Measurements from ENCODE around the gene CGB1.
"Not testable (repeated sequence)": the region's sequence is repeated elsewhere in the genome, so short reads cannot be mapped to it uniquely, and the experiment has no call there.

Gene CGB1

DNA sequence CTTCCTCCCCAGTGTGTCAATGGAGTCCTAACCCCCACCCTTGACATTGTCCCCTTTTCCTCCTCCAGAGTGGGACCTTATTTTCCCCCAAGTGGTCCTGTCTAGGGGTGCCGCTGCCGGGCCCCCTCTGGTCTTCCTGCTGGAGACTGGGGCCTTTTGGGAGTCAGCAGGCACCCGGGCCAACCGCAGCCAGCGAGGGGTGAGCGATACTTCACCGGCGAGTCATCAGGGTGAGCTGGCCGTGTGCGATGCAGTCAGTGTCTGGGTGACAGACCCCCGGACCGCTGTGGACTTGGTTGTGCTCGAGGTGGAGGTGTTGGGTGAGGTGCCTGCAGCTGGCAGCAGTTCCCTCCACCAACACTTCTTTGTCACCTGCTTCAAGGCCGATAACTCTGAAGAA lies 6.9 kb downstream of the CGB1 start:
- H3K4me3 ChIP-seq (ENCODE audit: low read length); DNase-seq (ENCODE audit: low read depth, low spot score): not testable (repeated sequence)

DNA sequence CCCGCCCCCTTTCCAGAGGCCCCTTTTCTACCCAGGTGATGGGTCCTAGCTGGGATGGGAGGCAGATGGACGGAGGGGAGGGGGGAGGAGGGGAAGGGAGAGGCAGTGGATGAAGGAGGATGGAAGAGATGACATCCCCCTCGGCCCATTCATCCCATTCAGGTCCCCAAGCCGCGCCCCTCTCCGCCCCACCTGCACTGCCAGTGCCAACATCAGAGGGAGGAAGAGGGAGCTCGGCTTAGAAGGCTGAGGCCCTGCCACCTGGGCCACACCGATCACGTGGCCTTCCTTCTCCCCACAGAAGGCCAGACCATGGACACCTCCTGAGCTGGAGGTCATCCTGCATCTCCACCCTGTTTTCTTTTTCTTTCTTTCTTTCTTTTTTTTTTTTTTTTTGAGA lies 8.0 kb downstream of the CGB1 start:
- not testable (repeated sequence) for H3K4me3 ChIP-seq (ENCODE audit: low read length); DNase-seq (ENCODE audit: low read depth, low spot score)

DNA sequence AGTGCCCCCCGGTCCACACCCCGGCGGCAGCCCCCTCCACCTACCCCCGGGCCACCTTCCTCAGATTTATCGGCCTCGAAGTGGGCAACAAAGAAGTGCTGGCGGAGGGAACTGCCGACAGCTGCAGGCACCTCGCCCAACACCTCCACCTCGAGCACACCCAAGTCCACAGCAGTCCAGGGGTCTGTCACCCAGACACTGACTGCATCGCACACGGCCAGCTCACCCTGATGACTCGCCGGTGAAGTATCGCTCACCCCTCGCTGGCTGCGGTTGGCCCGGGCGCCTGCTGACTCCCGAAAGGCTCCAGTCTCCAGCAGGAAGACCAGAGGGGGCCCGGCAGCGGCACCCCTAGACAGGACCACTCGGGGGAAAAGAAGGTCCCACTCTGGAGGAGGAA lies 11.1 kb downstream of the CGB1 start:
- H3K4me3 ChIP-seq (ENCODE audit: low read length); DNase-seq (ENCODE audit: low read depth, low spot score): not testable (repeated sequence)

DNA sequence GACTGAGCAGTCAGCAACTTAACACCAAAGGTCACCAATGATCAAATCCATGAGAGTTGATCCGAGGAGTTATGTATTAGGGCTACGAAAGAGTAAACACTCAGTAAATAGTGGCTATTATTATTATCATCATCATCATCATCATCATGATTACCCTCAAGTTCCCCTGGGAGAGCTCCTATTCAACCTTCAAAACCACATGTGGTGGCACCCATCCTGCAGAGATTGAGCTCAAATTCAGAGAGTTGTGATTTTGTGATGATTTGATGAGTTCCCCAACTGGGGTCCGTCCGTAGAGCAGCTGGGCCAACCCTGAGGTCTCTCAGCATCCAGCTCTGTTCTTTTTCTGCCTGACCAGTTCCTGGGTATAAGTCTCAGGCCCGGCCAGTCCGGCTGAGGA lies 11.6 kb downstream of the CGB1 start:
- not testable (repeated sequence) for DNase-seq (ENCODE audit: low read depth, low spot score); H3K4me3 ChIP-seq (ENCODE audit: low read length)

DNA sequence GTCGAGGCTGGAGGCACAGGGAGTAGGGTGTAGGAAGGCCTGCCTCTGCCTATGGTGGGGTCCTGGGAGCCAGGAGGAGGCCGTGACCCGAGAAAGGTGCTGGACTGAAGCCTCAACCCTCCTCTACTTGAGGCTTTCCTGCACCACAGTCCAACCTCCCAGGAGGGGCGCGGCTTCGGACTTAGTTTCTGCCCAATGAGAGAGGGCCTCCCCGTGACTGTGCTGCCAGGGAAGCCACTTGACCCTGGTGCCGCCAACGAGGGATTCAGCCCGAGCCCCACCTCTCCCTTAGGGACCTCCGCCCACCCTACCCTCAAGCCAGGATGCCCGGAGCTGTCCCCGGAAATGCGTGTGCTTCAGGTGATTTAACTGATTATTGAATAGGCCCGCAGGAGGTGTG lies 12.5 kb downstream of the CGB1 start, which contains the start of gene CGB3:
TSS of gene CGB3 (minus strand) at position 101 of the 400 bp plus-strand sequence. CDS start 362 bp downstream, outside the sequence.
- not testable (repeated sequence) for DNase-seq (ENCODE audit: low read depth, low spot score)

DNA sequence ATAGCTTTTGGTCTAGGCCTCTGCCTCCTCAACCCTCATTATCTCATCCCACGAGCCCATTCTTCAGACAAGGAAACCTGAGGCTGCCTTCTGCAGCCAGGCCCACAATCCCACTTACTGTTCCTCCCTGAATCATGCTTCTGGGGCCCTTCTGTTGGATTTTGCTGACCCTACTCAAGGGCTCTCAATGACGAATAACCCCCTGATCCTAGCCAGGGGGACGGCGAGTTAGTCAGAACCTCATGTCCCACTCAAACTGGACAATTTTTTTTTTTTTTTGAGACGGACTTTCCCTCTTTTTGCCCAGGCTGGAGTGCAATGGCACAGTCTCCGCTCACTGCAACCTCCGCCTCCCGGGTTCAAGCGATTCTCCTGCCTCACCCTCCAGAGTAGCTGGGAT lies 14.6 kb downstream of the CGB1 start:
- DNase-seq (ENCODE audit: low read depth, low spot score) = no peak
- no peak overlapping the region for H3K4me3 ChIP-seq (ENCODE audit: low read length)

More for the DNA sequence above, 12.5 kb downstream of the CGB1 start, which contains the start of gene CGB3:
- H3K4me3 ChIP-seq (ENCODE audit: low read length) = not testable (repeated sequence)

DNA sequence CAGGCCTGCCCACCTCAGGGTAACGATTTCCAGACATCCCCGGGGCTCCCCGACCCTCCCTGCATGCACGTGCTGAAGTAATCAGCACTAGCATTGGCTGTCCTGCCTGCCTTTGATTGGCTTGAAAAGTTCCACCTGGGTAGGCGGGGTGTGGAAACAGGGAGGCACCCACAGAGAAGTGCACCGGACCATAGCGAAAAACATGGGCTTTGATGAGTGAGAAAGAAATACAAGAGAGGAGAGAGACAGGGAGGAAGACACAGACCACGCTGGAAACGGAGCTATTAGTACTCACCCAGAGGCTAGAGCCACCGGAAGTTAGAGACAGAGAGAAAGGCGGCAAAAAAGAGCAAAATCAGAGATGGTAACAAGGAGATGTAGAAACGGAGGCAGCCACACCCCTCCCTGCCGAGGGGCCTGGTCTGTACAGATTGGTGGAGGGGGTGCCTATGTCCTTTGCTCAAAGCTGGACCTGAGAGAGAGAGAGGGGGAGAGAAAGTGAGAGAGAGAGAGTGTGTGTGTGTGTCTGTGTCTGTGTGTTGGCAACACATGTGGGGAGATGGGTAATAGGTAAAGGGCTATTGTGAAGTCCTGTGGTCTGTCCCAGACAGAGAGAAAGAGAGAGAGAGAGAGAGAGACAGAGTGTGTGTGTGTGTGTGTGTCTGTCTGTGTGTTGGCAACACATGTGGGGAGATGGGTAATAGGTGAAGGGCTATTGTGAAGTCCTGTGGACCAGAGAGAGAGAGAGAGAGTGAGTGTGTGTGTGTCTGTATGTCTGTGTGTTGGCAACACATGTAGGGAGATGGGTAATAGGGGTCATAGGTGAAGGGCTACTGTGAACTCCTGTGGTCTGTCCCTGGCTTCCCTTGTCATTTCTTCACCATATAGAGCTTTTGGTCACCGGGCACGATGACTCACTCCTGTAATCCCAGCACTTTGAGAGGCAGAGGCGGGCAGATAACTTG lies 15.5 kb downstream of the CGB1 start:
- H3K4me3 ChIP-seq (ENCODE audit: low read length) = no peak overlapping the region

DNA sequence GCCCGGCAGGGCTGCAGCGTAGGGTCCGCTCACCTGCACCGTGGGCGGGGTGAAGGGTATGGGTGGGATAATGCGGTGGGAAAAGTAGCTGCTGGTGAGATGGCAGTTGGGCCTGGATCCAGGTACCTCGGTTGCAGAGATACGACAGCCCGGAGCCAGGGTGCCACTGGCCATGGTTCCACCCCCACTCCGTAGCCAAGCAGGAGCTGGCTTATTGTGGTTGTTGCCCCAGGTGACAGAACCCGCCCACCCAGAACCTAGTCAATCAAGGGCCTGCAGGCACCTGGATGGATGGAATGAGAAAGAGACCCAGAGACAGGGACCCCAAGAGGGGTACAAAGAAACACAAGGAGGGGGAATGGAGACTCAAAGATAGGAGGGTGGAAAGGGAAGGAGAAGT lies 16.4 kb downstream of the CGB1 start:
- no peak for DNase-seq (ENCODE audit: low read depth, low spot score)
- H3K4me3 ChIP-seq (ENCODE audit: low read length) = no peak overlapping the region

More for the DNA sequence above, 15.5 kb downstream of the CGB1 start:
- DNase-seq (ENCODE audit: low read depth, low spot score) = no peak

DNA sequence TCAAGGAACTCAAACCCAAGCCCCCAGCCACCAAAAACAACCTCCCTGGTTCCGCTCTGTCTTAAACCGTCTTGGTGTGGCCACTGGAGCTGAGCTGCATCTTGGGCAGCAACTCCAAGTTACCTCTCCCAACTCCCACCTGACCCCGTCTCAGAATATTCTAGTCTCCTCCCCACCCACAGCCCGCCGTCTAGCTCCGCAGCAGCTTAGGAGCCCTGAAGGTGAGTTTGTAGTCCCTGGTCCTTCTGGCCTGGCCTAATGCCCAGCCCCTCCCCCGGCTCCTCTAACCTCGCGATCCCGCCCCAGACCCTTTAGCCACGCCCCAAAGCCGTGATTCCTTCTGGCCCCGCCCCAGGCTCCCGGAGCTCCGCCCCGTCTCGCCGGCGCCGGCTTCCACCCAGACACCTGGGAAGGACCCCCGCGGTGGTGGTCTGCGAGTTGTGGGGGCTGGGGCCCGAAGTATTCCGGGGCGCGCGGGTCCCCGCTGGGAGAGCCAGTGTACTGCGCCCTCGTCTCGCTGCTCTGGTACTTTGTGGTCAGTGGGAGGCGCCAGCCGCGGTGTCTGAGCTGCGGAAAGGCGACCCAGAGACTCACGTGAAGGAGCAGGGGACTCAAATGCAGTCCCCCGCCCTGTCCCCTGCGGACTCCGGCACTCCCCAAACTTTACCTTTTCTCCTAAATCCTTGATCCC lies 17.3 kb downstream of the CGB1 start:
- H3K4me3 ChIP-seq (ENCODE audit: low read length) = no peak overlapping the region
- DNase-seq (ENCODE audit: low read depth, low spot score) = no peak

DNA sequence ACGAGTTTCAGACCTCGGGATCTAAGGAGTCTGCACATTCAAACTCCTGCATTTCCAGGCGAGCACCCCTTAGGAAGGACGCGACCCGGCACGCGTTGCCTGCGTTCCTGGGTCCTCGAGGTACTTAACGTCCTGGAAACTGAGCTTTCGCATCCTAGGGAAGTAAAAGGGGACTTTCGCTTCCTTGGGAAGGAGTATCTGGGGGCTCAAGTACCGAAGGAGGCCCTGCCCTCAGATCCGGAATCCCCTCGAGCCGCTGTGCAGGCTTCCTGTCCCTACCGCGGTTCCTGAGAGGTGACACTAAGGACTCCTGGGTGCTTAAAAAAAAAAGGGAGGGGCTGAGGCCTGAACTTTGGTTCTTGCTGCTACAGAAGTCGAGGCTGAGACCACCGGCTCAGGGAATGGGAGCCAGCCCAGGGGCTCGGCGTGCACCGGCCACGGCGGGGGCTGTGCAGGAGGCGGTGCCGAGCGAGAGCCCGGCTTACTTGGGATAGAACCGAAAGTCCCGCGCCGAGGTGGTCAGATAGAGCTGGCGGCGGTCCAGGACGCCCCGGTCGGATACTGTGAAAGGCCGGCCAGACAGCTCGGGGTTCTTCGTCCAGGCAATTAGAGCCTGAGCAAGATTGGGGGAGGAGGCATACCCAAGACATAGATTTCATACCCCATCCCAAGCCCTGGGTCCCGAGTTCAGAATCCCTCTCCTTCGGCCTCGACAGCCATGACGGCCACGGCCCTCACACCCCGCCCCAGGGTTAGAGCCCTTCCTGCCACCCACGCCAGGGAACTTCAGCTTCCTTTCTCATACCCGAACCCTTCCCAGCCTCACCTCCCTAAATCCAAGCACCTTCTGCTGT lies 18.1 kb downstream of the CGB1 start:
- not testable (repeated sequence) for H3K4me3 ChIP-seq (ENCODE audit: low read length); DNase-seq (ENCODE audit: low read depth, low spot score)

DNA sequence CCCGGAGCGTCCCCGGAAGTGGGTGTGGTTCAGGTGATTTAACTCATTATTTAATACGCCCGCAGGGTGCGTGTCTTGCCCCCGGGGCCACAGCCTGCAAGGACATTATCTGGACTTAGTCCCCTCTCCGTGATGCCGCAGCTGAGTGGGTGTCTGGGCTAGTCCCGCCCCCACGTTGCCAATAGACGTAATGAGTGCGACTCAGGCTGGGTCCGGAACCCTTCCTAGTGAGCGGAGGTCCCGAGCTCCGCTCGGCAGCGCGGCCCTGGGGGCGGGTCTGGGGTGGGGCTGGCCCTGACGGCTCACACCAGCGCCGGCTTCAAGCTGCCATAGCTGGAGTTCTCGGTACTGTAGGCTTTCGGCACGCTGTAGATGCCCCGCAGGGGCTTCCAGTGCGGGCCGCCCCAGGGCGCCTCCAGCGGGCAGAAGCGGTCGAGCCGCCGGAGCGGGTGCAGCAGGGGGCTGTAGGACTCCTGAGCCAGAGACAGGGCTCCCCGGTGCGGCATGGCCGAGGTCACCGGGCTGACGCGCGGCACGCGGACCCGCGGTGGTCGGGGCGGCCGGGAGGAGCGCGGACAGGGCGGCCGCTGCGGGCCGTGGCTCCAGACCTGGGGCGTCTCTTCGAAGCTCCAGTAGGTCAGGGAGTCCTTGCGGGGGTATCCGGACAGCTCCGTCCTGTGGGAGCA lies 18.9 kb downstream of the CGB1 start:
- no peak overlapping the region for H3K4me3 ChIP-seq (ENCODE audit: low read length)
- DNase-seq (ENCODE audit: low read depth, low spot score) = no peak

DNA sequence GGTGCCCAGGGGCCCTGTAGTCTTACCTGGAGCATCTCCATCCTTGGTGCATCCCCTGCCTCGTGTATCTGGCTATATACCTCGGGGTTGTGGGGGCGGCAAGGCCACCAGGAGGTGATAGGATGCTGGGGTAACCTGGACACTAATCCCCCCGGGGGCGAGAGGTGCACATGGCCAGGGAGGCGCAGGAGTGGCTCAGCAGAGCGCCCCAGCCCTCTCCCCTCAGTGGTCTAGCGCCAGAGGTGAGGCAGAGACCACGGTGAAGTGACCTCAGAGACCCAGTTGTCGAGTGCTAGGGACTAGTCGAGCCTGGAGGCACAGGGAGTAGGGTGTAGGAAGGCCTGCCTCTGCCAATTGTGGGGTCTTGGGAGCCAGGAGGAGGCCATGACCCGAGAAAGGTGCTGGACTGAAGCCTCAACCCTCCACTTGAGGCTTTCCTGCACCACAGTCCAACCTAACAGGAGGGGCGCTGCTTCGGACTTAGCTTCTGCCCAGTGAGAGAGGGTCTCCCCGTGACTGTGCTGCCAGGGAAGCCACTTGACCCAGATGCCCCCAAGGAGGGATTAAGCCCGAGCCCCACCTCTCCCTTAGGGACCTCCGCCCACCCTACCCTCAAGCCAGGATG lies 19.5 kb downstream of the CGB1 start, which contains the start of gene LHB:
TSS of gene LHB (minus strand) at position 51 of the 625 bp plus-strand sequence. CDS start at position 41, 10 bp downstream.
- H3K4me3 ChIP-seq (ENCODE audit: low read length) = no peak within 1 kb of the TSS
- no peak for DNase-seq (ENCODE audit: low read depth, low spot score)

DNA sequence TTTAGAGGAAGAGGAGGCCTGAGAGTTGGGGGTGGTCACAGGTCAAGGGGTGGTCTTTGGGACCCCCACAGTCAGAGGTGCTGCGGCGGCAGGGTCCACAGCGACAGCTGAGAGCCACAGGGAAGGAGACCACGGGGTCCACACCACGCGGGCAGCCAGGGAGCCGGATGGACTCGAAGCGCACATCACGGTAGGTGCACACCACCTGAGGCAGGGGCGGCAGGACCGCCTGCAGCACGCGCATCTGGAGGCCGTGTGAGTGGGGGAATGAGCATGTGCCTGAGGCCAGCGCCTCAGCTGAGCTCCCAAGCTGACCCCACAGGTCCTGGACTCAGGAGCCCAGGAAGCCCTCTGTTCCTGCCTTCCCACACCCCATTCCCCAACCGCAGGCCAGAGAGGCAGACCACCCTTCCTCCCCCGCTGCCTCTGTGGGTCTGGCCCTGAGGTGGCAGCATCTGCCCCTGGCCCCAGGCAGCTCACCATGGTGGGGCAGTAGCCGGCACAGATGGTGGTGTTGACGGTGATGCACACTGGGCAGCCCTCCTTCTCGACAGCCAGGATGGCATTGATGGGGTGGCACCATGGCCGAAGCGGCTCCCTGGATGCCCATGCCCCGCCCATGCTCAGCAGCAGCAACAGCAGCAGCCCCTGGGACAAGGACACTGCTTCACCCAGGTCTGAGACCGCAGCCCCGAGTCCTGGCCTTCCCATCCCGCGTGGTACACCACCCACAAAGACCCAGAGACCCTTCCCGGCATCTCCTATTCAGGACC lies 20.4 kb downstream of the CGB1 start:
- H3K4me3 ChIP-seq (ENCODE audit: low read length) = no peak overlapping the region
- DNase-seq (ENCODE audit: low read depth, low spot score) = no peak

DNA sequence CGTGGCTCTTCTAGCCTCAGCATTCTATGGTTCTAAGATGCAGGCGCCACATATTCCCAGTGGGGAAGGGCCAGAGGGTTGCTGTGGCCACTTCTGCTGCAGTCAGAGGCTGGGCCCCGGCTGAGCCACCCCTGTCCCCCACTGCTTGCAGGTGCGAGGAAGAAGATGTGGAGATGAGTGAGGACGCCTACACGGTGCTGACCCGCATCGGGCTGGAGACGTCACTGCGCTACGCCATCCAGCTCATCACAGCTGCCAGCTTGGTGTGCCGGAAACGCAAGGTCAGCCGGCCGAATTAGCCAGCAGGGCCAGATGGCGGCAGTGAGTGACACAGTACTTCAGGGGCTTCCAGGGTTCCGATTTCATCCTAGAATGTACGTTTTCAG lies 21.8 kb downstream of the CGB1 start:
- no peak for DNase-seq (ENCODE audit: low read depth, low spot score)
- H3K4me3 ChIP-seq (ENCODE audit: low read length) = no peak overlapping the region

DNA sequence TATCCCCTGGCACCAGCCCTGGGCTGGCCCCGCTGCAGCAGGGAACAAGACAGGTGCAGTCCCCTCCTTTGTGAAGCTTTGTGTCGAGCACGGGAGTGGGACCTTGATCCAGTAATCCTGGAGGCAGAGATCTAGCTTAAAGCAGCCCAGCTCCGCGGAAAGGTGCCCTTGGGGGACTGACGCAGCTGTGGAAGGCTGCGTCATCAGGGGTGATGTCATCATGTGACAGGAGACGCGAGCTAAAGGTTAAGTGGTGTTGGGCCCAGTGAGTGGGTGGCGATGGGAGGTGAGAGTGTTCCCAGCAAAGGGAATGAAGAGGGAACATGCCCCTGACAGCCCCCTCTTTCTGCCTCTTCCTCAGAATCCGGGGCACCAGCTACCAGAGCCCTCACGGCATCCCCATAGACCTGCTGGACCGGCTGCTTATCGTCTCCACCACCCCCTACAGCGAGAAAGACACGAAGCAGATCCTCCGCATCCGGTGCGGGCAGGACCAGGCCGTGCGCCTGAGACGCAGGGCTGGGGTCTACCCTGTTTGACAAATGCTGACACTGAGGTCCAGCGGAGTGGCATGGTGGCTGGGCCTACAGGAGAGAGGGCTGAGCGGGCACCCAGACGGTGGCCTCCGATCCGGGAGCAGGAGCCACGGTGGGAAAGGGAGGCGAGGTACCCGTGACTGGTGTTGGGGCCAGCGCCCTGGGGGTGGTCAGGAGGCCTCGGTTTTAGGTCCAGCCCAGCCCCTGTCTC lies 22.4 kb downstream of the CGB1 start:
- H3K4me3 ChIP-seq (ENCODE audit: low read length) = no peak overlapping the region
- no peak for DNase-seq (ENCODE audit: low read depth, low spot score)

DNA sequence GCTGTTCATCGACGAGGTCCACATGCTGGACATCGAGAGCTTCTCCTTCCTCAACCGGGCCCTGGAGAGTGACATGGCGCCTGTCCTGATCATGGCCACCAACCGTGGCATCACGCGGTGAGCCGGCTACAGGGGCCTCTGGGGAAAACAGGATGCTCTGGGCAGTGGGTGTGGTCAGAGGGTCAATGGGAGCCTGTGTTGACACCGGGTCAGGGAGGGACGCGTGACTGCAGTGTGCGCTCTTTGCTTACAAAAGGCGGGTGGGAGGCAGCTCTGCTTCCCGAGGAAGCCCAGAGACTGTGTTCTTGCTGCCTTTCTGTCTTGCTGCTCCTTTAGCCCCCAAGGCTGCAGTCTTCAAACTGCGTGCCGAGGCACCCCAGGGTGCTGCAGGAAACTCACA lies 25.5 kb downstream of the CGB1 start:
- no peak for DNase-seq (ENCODE audit: low read depth, low spot score)
- no peak overlapping the region for H3K4me3 ChIP-seq (ENCODE audit: low read length)

DNA sequence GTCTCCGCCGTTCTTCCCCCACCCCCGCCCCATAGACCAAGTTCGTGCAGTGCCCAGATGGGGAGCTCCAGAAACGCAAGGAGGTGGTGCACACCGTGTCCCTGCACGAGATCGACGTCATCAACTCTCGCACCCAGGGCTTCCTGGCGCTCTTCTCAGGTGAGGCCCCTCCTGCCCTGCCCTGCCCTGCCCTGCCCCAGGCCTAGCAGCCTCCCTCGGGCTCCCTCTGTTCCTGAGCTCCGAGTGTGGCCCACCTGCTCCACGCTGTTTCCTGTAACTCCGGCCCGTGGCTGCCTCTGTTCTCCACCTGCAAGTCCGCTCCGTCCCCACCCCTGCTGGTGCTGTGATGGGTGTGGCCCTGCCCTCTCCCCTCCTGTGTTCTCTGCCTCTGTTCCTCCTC lies 26.2 kb downstream of the CGB1 start:
- no peak overlapping the region for H3K4me3 ChIP-seq (ENCODE audit: low read length)
- DNase-seq (ENCODE audit: low read depth, low spot score) = no peak
